ENCODE data around the gene GMNC.

GMNC gene

GRCh38 chr3:190807719-190808375 is 54.6 kb downstream of the GMNC start:
- no peaks in the 10 kb centered on the region for H3K36me3 ChIP-seq (ENCODE audit: control insufficient read depth in 2 of 2, insufficient read depth in 2 of 2, low read length in 2 of 2)
- no peaks in the 10 kb centered on the region for H3K9me3 ChIP-seq (ENCODE audit: control insufficient read depth in 2 of 2, low read length in 2 of 2)
- no peaks in the 10 kb centered on the region for H3K27me3 ChIP-seq (ENCODE audit: control insufficient read depth in 1 of 2, insufficient read depth in 2 of 2, low read length in 2 of 2)
- H3K27ac ChIP-seq (ENCODE audit: low read length) = no peak overlapping the region
- no peaks in the 10 kb centered on the region for H3K4me1 ChIP-seq (ENCODE audit: control insufficient read depth, insufficient read depth, low read length)
- no peak overlapping the region for H3K4me3 ChIP-seq (ENCODE audit: low read length in 2 of 2)
- no peak overlapping the region for H3K9ac ChIP-seq (ENCODE audit: low read length in 2 of 2)

Measured in stomach smooth muscle (tissue), 2 donors.